Upper lobe of left lung (tissue), 6 donors: Measurements from ENCODE around the gene PACSIN3. TPM values are rescaled to one million over a fixed set of nuclear protein-coding genes. Genes with fewer than 3 reads are reported as not detected.

Experiments
- ATAC-seq, 2 donors: fragments of 200-7000 bp; cut with Tn5 transposase; one replicate each; pipeline ENCODE4 v1.9.1; 2022; ENCODE audit warnings: mild to moderate bottlenecking in 2 of 2, moderate library complexity in 2 of 2; ENCODE audit not compliant: low FRiP score in 2 of 2
- DNase-seq, 2 donors: peaks; one replicate each; pipeline ENCODE4 v3.0.0-alpha.2; 2019 to 2020
- H3K27ac ChIP-seq, 4 donors: fragments of 200-600 bp; sonication (generic); one replicate each; pipeline ENCODE4 v1.5.1; 2016 to 2019
- H3K27me3 ChIP-seq, 4 donors: fragments of 200-600 bp; sonication (generic); one replicate each; pipeline ENCODE4 v1.5.1; 2017 to 2019
- H3K36me3 ChIP-seq, 4 donors: fragments of 200-600 bp; sonication (generic); one replicate each; pipeline ENCODE4 v1.5.1; 2016 to 2019
- H3K4me1 ChIP-seq, 4 donors: fragments of 200-600 bp; sonication (generic); one replicate each; pipeline ENCODE4 v1.5.1; 2018 to 2019
- H3K4me3 ChIP-seq, 4 donors: fragments of 200-600 bp; sonication (generic); one replicate each; pipeline ENCODE4 v1.5.1; 2017 to 2019; ENCODE audit warnings: mild to moderate bottlenecking in 2 of 4, moderate library complexity in 1 of 4
- H3K9me3 ChIP-seq, 4 donors: fragments of 200-600 bp; sonication (generic); one replicate each; pipeline ENCODE4 v1.5.1; 2018 to 2019
- CTCF ChIP-seq, 6 experiments: fragments of 450-650 bp in 4 of 6; fragments of 200-600 bp in 2 of 6; sonication (generic) in 2 of 6; IDR thresholded peaks; one replicate each; pipeline ENCODE4 v1.5.1; 2016 to 2019; ENCODE audit warnings: antibody characterized with exemption in 6 of 6
- EP300 ChIP-seq, 4 donors: sonication (generic); formaldehyde crosslinking; IDR thresholded peaks; one replicate each; pipeline ENCODE4 v1.5.1; 2017; ENCODE audit warnings: antibody characterized with exemption in 4 of 4, control low read depth in 2 of 4
- POLR2A ChIP-seq, 4 donors: fragments of 450-650 bp; IDR thresholded peaks; one replicate each; pipeline ENCODE4 v1.5.1; 2016 to 2017; ENCODE audit warnings: antibody characterized with exemption in 4 of 4, mild to moderate bottlenecking in 2 of 4
- POLR2AphosphoS5 ChIP-seq, 2 donors: sonication (generic); formaldehyde crosslinking; IDR thresholded peaks; one replicate each; pipeline ENCODE4 v1.5.1; 2017; ENCODE audit warnings: antibody characterized with exemption in 2 of 2
- WGBS, 2 donors: methylation state at CpG; one replicate each; pipeline ENCODE4 v1.1.5; 2017 to 2018; 5-methylcytosine and 5-hydroxymethylcytosine counted together
- total RNA-seq, 6 donors: library from RNA; depleted of rRNA in 4 of 6; stranded (reverse); fragments of >200 nt in 4 of 6; gene quantifications; one replicate each; pipeline versions ENCODE4 v1.1.0 to v1.2.1, GENCODE V29; 2016 to 2021
- donor health status: DM: no; HTN: no; CAD: no; lungs with moderate emphysema.
- donor health status: DM: no; HTN: yes; CAD: no; lungs with severe emphysema.

Gene PACSIN3
- total RNA-seq, 6 donors from 2014 or later: 26.8 to 97.4 (median 52.8) TPM

GRCh38 chr11:47179655-47179991, 6.6 kb downstream of the PACSIN3 start:
- H3K4me3 ChIP-seq: no peak overlapping the region
- DNase-seq (no peak), ATAC-seq (no peak)
- H3K4me1 ChIP-seq: peaks cover 19 to 32% (median 27%) of the 10 kb centered on the region in 4 donors
- H3K27ac ChIP-seq: no peak overlapping the region
- H3K9me3 ChIP-seq: no peaks in the 10 kb centered on the region
- peak; percentile 16 to 48 (median 34) for TF ChIP-seq CTCF (IDR thresholded peaks at IDR 0.05)
- TF ChIP-seq POLR2AphosphoS5 (IDR thresholded peaks at IDR 0.05): no peak
- H3K36me3 ChIP-seq: peaks cover 4 to 19% (median 9%) of the 10 kb centered on the region in 4 donors
- no peaks in the 10 kb centered on the region for H3K27me3 ChIP-seq
- 91 to 96% methylated on average over 1 of the region's 1 CpG for WGBS, 2 donors

- ATAC-seq: no peak
- H3K36me3 ChIP-seq: peaks cover 4 to 22% (median 12%) of the 10 kb centered on the region in 4 donors
- peak overlapping the region in 3 of 4 donors; percentile 97 to 98 (median 97) for H3K27ac ChIP-seq
- H3K4me3 ChIP-seq: no peak overlapping the region
- 94 to 97% methylated on average over 17 to 23 of the region's 23 CpGs for WGBS, 2 donors
- H3K27me3 ChIP-seq: no peaks in the 10 kb centered on the region
- H3K9me3 ChIP-seq: no peaks in the 10 kb centered on the region
- peaks cover 19 to 29% (median 24%) of the 10 kb centered on the region in 4 donors for H3K4me1 ChIP-seq
- TF ChIP-seq POLR2AphosphoS5 (IDR thresholded peaks at IDR 0.05): no peak
- no peak for TF ChIP-seq EP300 (IDR thresholded peaks at IDR 0.05)
- no peak for TF ChIP-seq CTCF (IDR thresholded peaks at IDR 0.05)
- TF ChIP-seq POLR2A (IDR thresholded peaks at IDR 0.05): no peak
- DNase-seq: peak in 1 of 2 donors; percentile 52
These were observed 7.2 kb downstream of the PACSIN3 start for GRCh38 chr11:47178737-47179654.

GRCh38 chr11:47178316-47178715, 7.9 kb downstream of the PACSIN3 start:
- peak overlapping the region; percentile 94 to 98 (median 97) for H3K27ac ChIP-seq
- ATAC-seq (no peak), DNase-seq (no peak)
- peaks cover 4 to 29% (median 19%) of the 10 kb centered on the region in 4 donors for H3K36me3 ChIP-seq
- H3K4me3 ChIP-seq: no peak overlapping the region
- 85 to 91% methylated on average over 11 of the region's 11 CpGs for WGBS, 2 donors
- TF ChIP-seq CTCF (IDR thresholded peaks at IDR 0.05) (no peak), POLR2AphosphoS5 (IDR thresholded peaks at IDR 0.05) (no peak), POLR2A (IDR thresholded peaks at IDR 0.05) (no peak), EP300 (IDR thresholded peaks at IDR 0.05) (no peak)
- no peaks in the 10 kb centered on the region for H3K9me3 ChIP-seq
- H3K4me1 ChIP-seq: peaks cover 21 to 33% (median 25%) of the 10 kb centered on the region in 4 donors
- H3K27me3 ChIP-seq: no peaks in the 10 kb centered on the region

GRCh38 chr11:47177846-47178245, 8.4 kb downstream of the PACSIN3 start:
- Histone ChIP-seq H3K36me3 (peaks cover 4 to 34% (median 23%) of the 10 kb centered on the region in 4 donors), H3K4me1 (peaks cover 25 to 38% (median 27%) of the 10 kb centered on the region in 4 donors), H3K9me3 (no peaks in the 10 kb centered on the region), H3K27ac (peak overlapping the region; percentile 94 to 98 (median 97)), H3K27me3 (no peaks in the 10 kb centered on the region), H3K4me3 (peak overlapping the region in 3 of 4 donors; percentile 86 to 99 (median 98))
- WGBS, 2 donors: 62 to 65% methylated on average over 6 of the region's 6 CpGs
- no peak for ATAC-seq
- no peak for TF ChIP-seq POLR2AphosphoS5 (IDR thresholded peaks at IDR 0.05)
- TF ChIP-seq EP300 (IDR thresholded peaks at IDR 0.05): no peak
- no peak for TF ChIP-seq CTCF (IDR thresholded peaks at IDR 0.05)
- no peak for TF ChIP-seq POLR2A (IDR thresholded peaks at IDR 0.05)
- DNase-seq: no peak
